ENCODE data around the gene SLC25A48. TPM values are rescaled to one million over a fixed set of nuclear protein-coding genes. Genes with fewer than 3 reads are reported as not detected.

Gene SLC25A48
- total RNA-seq, 1 donor from 2014 or later, result not detected

GRCh38 chr5:135891791-135892190 is 57.3 kb downstream of the SLC25A48 start:
- POLR2A ChIA-PET, result no interaction called here

GRCh38 chr5:135894276-135894675 is 59.8 kb downstream of the SLC25A48 start:
- H3K27me3 Mint-ChIP-seq, result peaks cover 18% of the 10 kb centered on the region
- no peaks in the 10 kb centered on the region for H3K9me3 Mint-ChIP-seq
- intact Hi-C loops (cut with micrococcal nuclease), result no loop called here
- DNase-seq (no peak), ATAC-seq (ENCODE audit: low read depth) (no peak)
- ChIA-PET CTCF (no interaction called here), POLR2A (no interaction called here)
- no peak overlapping the region for H3K4me3 Mint-ChIP-seq
- H3K27ac Mint-ChIP-seq, result no peak overlapping the region
- H3K4me1 Mint-ChIP-seq, result no peaks in the 10 kb centered on the region
- no peaks in the 10 kb centered on the region for H3K36me3 Mint-ChIP-seq (ENCODE audit: low read depth)
- TF ChIP-seq, protein P1, sequence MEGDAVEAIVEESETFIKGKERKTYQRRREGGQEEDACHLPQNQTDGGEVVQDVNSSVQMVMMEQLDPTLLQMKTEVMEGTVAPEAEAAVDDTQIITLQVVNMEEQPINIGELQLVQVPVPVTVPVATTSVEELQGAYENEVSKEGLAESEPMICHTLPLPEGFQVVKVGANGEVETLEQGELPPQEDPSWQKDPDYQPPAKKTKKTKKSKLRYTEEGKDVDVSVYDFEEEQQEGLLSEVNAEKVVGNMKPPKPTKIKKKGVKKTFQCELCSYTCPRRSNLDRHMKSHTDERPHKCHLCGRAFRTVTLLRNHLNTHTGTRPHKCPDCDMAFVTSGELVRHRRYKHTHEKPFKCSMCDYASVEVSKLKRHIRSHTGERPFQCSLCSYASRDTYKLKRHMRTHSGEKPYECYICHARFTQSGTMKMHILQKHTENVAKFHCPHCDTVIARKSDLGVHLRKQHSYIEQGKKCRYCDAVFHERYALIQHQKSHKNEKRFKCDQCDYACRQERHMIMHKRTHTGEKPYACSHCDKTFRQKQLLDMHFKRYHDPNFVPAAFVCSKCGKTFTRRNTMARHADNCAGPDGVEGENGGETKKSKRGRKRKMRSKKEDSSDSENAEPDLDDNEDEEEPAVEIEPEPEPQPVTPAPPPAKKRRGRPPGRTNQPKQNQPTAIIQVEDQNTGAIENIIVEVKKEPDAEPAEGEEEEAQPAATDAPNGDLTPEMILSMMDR (IDR thresholded peaks at IDR 0.05), result no peak

More at GRCh38 chr5:135891791-135892190, 57.3 kb downstream of the SLC25A48 start:
- H3K27ac Mint-ChIP-seq, result no peak overlapping the region
- intact Hi-C loops (cut with micrococcal nuclease), result no loop called here
- ATAC-seq (ENCODE audit: low read depth), result no peak
- no peak overlapping the region for H3K4me3 Mint-ChIP-seq
- CTCF ChIA-PET, result interaction anchor here (2.2 to 3.0 kb wide), 2 partner anchors 320 kb away, joined by 6 to 15 read pairs; no protein-coding TSS in a partner anchor
- peaks cover 6% of the 10 kb centered on the region for H3K4me1 Mint-ChIP-seq
- no peaks in the 10 kb centered on the region for H3K9me3 Mint-ChIP-seq
- peaks cover 9% of the 10 kb centered on the region for H3K27me3 Mint-ChIP-seq
- TF ChIP-seq, protein P1 (IDR thresholded peaks at IDR 0.05), result no peak
- DNase-seq, result no peak
- no peaks in the 10 kb centered on the region for H3K36me3 Mint-ChIP-seq (ENCODE audit: low read depth)

- no peak overlapping the region for H3K4me3 Mint-ChIP-seq
- TF ChIP-seq, protein P1 (IDR thresholded peaks at IDR 0.05), result no peak
- no peaks in the 10 kb centered on the region for H3K36me3 Mint-ChIP-seq (ENCODE audit: low read depth)
- ATAC-seq (ENCODE audit: low read depth) (no peak), DNase-seq (no peak)
- intact Hi-C loops (cut with micrococcal nuclease), result no loop called here
- no peaks in the 10 kb centered on the region for H3K4me1 Mint-ChIP-seq
- CTCF ChIA-PET, result no interaction called here
- H3K27me3 Mint-ChIP-seq, result peaks cover 19% of the 10 kb centered on the region
- POLR2A ChIA-PET, result no interaction called here
- H3K27ac Mint-ChIP-seq, result no peak overlapping the region
- no peaks in the 10 kb centered on the region for H3K9me3 Mint-ChIP-seq
Observed at GRCh38 chr5:135894789-135895188, 60.3 kb downstream of the SLC25A48 start.

GRCh38 chr5:135895474-135896006 is 61.1 kb downstream of the SLC25A48 start, which contains the start of gene IL9:
Gene IL9 (minus strand): TSS chr5:135895841. CDS start chr5:135895816, 25 bp downstream.
- Mint-ChIP-seq H3K9me3 (no peaks in the 10 kb centered on the region), H3K4me3 (no peak within 1 kb of the TSS), H3K4me1 (no peaks in the 10 kb centered on the region), H3K27ac (no peak within 1 kb of the TSS), H3K27me3 (peaks cover 20% of the 10 kb centered on the region), H3K36me3 (ENCODE audit: low read depth) (no peaks in the 10 kb centered on the region)
- ChIA-PET CTCF (no interaction called here), POLR2A (no interaction called here)
- TF ChIP-seq, protein P1 (IDR thresholded peaks at IDR 0.05), result no peak
- DNase-seq, result no peak
- no peak for ATAC-seq (ENCODE audit: low read depth)
- intact Hi-C loops (cut with micrococcal nuclease), result no loop called here

DNA sequence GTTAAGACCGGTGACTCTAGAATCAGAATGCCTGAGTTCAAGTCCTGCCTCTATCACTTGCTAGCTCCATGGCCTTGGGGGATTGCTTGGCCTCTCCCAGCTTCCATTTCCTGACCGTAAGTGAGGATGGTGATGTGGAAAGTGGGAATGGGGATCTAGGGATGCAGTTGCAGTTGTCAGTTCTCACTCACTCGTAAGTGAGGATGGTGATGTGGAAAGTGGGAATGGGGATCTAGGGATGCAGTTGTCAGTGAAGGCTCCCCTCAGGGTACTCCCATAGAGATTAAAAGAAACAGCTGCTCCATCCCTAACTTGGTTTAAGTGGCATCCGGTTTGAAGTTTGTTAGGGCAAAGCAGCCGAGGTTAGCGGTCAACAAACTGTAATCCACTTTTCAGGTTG is 64.2 kb downstream of the SLC25A48 start:
- H3K27ac Mint-ChIP-seq, result no peak overlapping the region
- TF ChIP-seq, protein P1 (IDR thresholded peaks at IDR 0.05), result no peak
- no peak overlapping the region for H3K4me3 Mint-ChIP-seq
- no peaks in the 10 kb centered on the region for H3K9me3 Mint-ChIP-seq
- ChIA-PET CTCF (no interaction called here), POLR2A (no interaction called here)
- intact Hi-C loops (cut with micrococcal nuclease), result no loop called here
- no peaks in the 10 kb centered on the region for H3K4me1 Mint-ChIP-seq
- DNase-seq (no peak), ATAC-seq (ENCODE audit: low read depth) (no peak)
- H3K27me3 Mint-ChIP-seq, result peaks cover 30% of the 10 kb centered on the region
- H3K36me3 Mint-ChIP-seq (ENCODE audit: low read depth), result no peaks in the 10 kb centered on the region
